IMR-90 (cell line): ENCODE data around the gene FUS. TPM values are rescaled to one million over a fixed set of nuclear protein-coding genes. Genes with fewer than 3 reads are reported as not detected.

Source experiments
- ATAC-seq: fragments of 200-7000 bp; cut with Tn5 transposase; 2 replicates; pipeline ENCODE4 v1.9.1; 2020; ENCODE audit warnings: low read depth, mild to moderate bottlenecking, moderate library complexity
- BruUV-seq: library from RNA; stranded (reverse); fragments of 400-500 nt; replicated peaks from 2 replicates; lab custom pipeline; 2021; lab: Mats Ljungman, UMichigan
- CTCF ChIA-PET: fragments of 300-600 bp; formaldehyde crosslinking; extraction: SDS; loops from one replicate; lab custom pipeline; 2021; ENCODE audit warnings: antibody characterized with exemption; lab: Yijun Ruan, JAX
- POLR2A ChIA-PET: fragments of 300-600 bp; sonication (Branson Sonifier 250); formaldehyde crosslinking; loops from one replicate; lab custom pipeline; 2022; ENCODE audit warnings: antibody characterized with exemption; ENCODE audit not compliant: unreplicated experiment; lab: Charles Lee
- DNase-seq: peaks from one replicate; pipeline ENCODE4 v3.0.0; 2013
- H2AFZ ChIP-seq: replicated peaks from 2 replicates; pipeline ENCODE3; 2013; ENCODE audit warnings: low read length, mild to moderate bottlenecking; ENCODE audit not compliant: poor library complexity
- H2AK5ac ChIP-seq: 2 replicates; pipeline ENCODE4 v1.6.1; 2013; ENCODE audit warnings: low read depth, low read length, inconsistent platforms
- H2AK9ac ChIP-seq: replicated peaks from 2 replicates; pipeline ENCODE3; 2013; ENCODE audit warnings: mild to moderate bottlenecking, low read depth, low read length, moderate library complexity; ENCODE audit not compliant: poor library complexity
- H2BK120ac ChIP-seq: 2 replicates; pipeline ENCODE4 v1.6.1; 2013; ENCODE audit warnings: low read depth, low read length, inconsistent platforms
- H2BK15ac ChIP-seq: 3 replicates; pipeline ENCODE4 v1.6.1; 2013; ENCODE audit warnings: low read depth, low read length, inconsistent platforms
- H2BK20ac ChIP-seq: 2 replicates; pipeline ENCODE4 v1.6.1; 2013; ENCODE audit warnings: low read depth, mild to moderate bottlenecking, inconsistent platforms, low read length, moderate library complexity
- H2BK5ac ChIP-seq: 2 replicates; pipeline ENCODE4 v1.6.1; 2013; ENCODE audit warnings: mild to moderate bottlenecking, low read depth, low read length, inconsistent platforms; ENCODE audit not compliant: poor library complexity, severe bottlenecking
- H3K14ac ChIP-seq: replicated peaks from 2 replicates; pipeline ENCODE4 v1.6.1; 2013; ENCODE audit warnings: low read depth, low read length, inconsistent platforms
- H3K18ac ChIP-seq: 2 replicates; pipeline ENCODE4 v1.6.1; 2013; ENCODE audit warnings: low read depth, low read length, control low read depth
- H3K23ac ChIP-seq: 2 replicates; pipeline ENCODE4 v1.6.1; 2013; ENCODE audit warnings: low read depth, low read length, inconsistent platforms
- H3K27ac ChIP-seq: 2 replicates; pipeline ENCODE4 v1.5.1; 2013; ENCODE audit warnings: mild to moderate bottlenecking, control low read depth, low read length; ENCODE audit not compliant: insufficient read depth
- H3K27me3 ChIP-seq: 2 replicates; pipeline ENCODE4 v1.6.1; 2013; ENCODE audit warnings: low read length; ENCODE audit not compliant: control insufficient read depth, insufficient read depth
- H3K36me3 ChIP-seq: 2 replicates; pipeline ENCODE4 v1.6.1; 2013; ENCODE audit warnings: low read length, mixed read lengths; ENCODE audit not compliant: control insufficient read depth, insufficient read depth
- H3K4ac ChIP-seq: 2 replicates; pipeline ENCODE4 v1.6.1; 2013; ENCODE audit warnings: low read depth, low read length, inconsistent platforms
- H3K4me1 ChIP-seq: 2 replicates; pipeline ENCODE4 v1.6.1; 2013; ENCODE audit warnings: low read length, mixed read lengths; ENCODE audit not compliant: control insufficient read depth, insufficient read depth
- H3K4me2 ChIP-seq: 2 replicates; pipeline ENCODE4 v1.6.1; 2013; ENCODE audit warnings: low read depth, mild to moderate bottlenecking, control low read depth, low read length, moderate library complexity
- H3K4me3 ChIP-seq: 2 replicates; pipeline ENCODE4 v1.5.1; 2013; ENCODE audit warnings: low read depth, mild to moderate bottlenecking, control low read depth, low read length, moderate library complexity; ENCODE audit not compliant: insufficient read depth
- H3K56ac ChIP-seq: 2 replicates; pipeline ENCODE4 v1.6.1; 2013; ENCODE audit warnings: low read length, inconsistent platforms; ENCODE audit not compliant: insufficient read depth; ENCODE audit errors: extremely low read depth
- H3K79me1 ChIP-seq, 2 experiments: 2 replicates each; pipeline ENCODE4 v1.6.1; 2013; ENCODE audit warnings: low read length in 2 of 2, inconsistent platforms in 1 of 2, low read depth in 1 of 2
- H3K9ac ChIP-seq: 2 replicates; pipeline ENCODE4 v1.6.1; 2013; ENCODE audit warnings: low read depth, low read length, control low read depth
- H3K9me1 ChIP-seq: 2 replicates; pipeline ENCODE4 v1.6.1; 2013; ENCODE audit warnings: low read length, inconsistent platforms; ENCODE audit not compliant: insufficient read depth
- H3K9me3 ChIP-seq: 2 replicates; pipeline ENCODE4 v1.6.1; 2013; ENCODE audit warnings: low read length; ENCODE audit not compliant: control insufficient read depth, insufficient read depth
- H4K20me1 ChIP-seq: 2 replicates; pipeline ENCODE4 v1.6.1; 2013; ENCODE audit warnings: low read length, inconsistent platforms; ENCODE audit not compliant: insufficient read depth
- H4K5ac ChIP-seq: 2 replicates; pipeline ENCODE4 v1.6.1; 2013; ENCODE audit warnings: mild to moderate bottlenecking, low read depth, low read length, control low read depth
- H4K8ac ChIP-seq, 2 experiments: 2 replicates each; pipeline ENCODE4 v1.6.1; 2013; ENCODE audit warnings: low read depth in 2 of 2, low read length in 2 of 2, control low read depth in 1 of 2, inconsistent platforms in 1 of 2
- H4K91ac ChIP-seq: 2 replicates; pipeline ENCODE4 v1.6.1; 2013; ENCODE audit warnings: low read depth, low read length, inconsistent platforms; ENCODE audit not compliant: insufficient read depth
- ELK1 ChIP-seq: fragments of 150-350 bp; IDR thresholded peaks from 2 replicates; pipeline ENCODE4 v1.6.1; 2016; ENCODE audit warnings: low read depth, mild to moderate bottlenecking, low read length, moderate library complexity, borderline replicate concordance
- MAFK ChIP-seq: IDR thresholded peaks from 2 replicates; pipeline ENCODE4 v1.6.1; 2012; ENCODE audit warnings: low read depth, low read length, improper control_type of control experiment
- NFE2L2 ChIP-seq: fragments of 150-350 bp; IDR thresholded peaks from 2 replicates; pipeline ENCODE4 v1.6.1; 2016; ENCODE audit warnings: low read depth, mild to moderate bottlenecking, low read length
- RAD21 ChIP-seq: IDR thresholded peaks from 2 replicates; pipeline ENCODE4 v1.6.1; 2012; ENCODE audit warnings: low read length, improper control_type of control experiment
- RCOR1 ChIP-seq: IDR thresholded peaks from 2 replicates; pipeline ENCODE4 v1.6.1; 2012; ENCODE audit warnings: mild to moderate bottlenecking, low read length, improper control_type of control experiment; ENCODE audit not compliant: insufficient replicate concordance
- SMC3 ChIP-seq: fragments of 150-350 bp; IDR thresholded peaks from 2 replicates; pipeline ENCODE4 v1.6.1; 2016; ENCODE audit warnings: low read depth, mild to moderate bottlenecking, antibody characterized with exemption, low read length, moderate library complexity
- USF2 ChIP-seq: fragments of 150-350 bp; IDR thresholded peaks from 2 replicates; pipeline ENCODE4 v1.6.1; 2017; ENCODE audit warnings: mild to moderate bottlenecking, antibody characterized with exemption, low read length, low read depth
- WGBS, 2 experiments: methylation state at CpG; one replicate each; pipeline versions ENCODE4 v1.1.5 to v1.1.7; 2013; ENCODE audit warnings: missing lambda C conversion rate in 2 of 2; ENCODE audit not compliant: insufficient read length in 1 of 2; ENCODE audit errors: extremely low coverage in 2 of 2; 5-methylcytosine and 5-hydroxymethylcytosine counted together
- dilution Hi-C: fragments of 300-500 bp; cut with HindIII; formaldehyde crosslinking; loops from one replicate; pipeline ENCODE4 v1.14.3; 2018; ENCODE audit warnings: low sequenced_read_pairs; ENCODE audit not compliant: unreplicated experiment
- in situ Hi-C: fragments of 300-500 bp; cut with MboI; formaldehyde crosslinking; loops from 3 replicates; pipeline ENCODE4 v1.14.3; 2019; ENCODE audit warnings: low sequenced_read_pairs, inconsistent platforms, mixed read lengths
- intact Hi-C: fragments of 100-400 bp; cut with micrococcal nuclease; formaldehyde crosslinking; loops from 2 replicates; pipeline ENCODE4 v1.10.0; 2022
- polyA plus RNA-seq, 3 experiments: library from polyadenylated mRNA; depleted of rRNA; stranded (reverse); fragments of >200 nt; gene quantifications; 2 replicates each; pipeline ENCODE4 v1.2.3, GENCODE V29; 2012; ENCODE audit warnings: low replicate concordance in 1 of 3
- total RNA-seq: library from RNA; depleted of rRNA; stranded (reverse); fragments of >200 nt; gene quantifications from 2 replicates; pipeline ENCODE4 v1.2.3, GENCODE V29; 2012
- TF ChIP-seq, protein P1 (sequence below): conservative IDR thresholded peaks from 2 replicates; pipeline ENCODE4 v1.5.1; 2012; ENCODE audit warnings: mild to moderate bottlenecking, low read depth, low read length, improper control_type of control experiment

Gene FUS
- total and polyA plus RNA-seq, 2 of the 4 experiments (the other 2 are of a cell fraction) = 42.8 to 340 TPM

DNA sequence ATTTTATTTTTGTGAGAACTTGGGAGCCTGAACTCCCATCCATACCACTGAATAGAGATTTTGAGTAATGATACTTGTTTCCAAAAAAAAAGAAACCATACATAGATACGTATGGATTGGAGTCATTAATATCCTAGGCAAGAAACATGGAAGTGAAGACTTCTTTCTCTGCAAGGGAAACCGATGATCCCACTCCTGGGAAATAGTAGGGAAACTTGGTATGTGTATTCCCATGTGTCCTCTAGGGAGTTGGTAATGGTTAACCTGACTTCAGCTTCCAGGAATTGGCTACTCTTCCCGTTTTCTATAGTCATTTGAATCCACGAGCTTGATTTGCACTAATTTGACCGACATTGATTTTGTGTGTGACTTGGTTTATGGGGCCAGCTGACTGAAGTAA lies 5.4 kb downstream of the FUS start:
- H3K79me1 ChIP-seq = peaks cover 40 to 75% of the 10 kb centered on the region in 2 experiments
- H3K56ac ChIP-seq = no peak overlapping the region
- H2AFZ ChIP-seq = no peak overlapping the region
- no peak overlapping the region for H3K18ac ChIP-seq
- no peak overlapping the region for H2BK20ac ChIP-seq
- peaks cover 5% of the 10 kb centered on the region; the same call in 1 of the 2 replicates for H3K4me1 ChIP-seq
- in situ Hi-C loops = no loop called here
- H4K20me1 ChIP-seq = peaks cover 97% of the 10 kb centered on the region
- H3K36me3 ChIP-seq = peaks cover 77% of the 10 kb centered on the region
- H3K9me1 ChIP-seq = peaks cover 6% of the 10 kb centered on the region; the same call in 1 of the 2 replicates
- H3K27me3 ChIP-seq = no peaks in the 10 kb centered on the region
- H3K23ac ChIP-seq = no peak overlapping the region
- intact Hi-C loops = loop anchor here (10.0 kb wide), 1 partner anchor 689 kb away; the partner anchor contains the start of gene ZNF267
- no peak overlapping the region for H3K27ac ChIP-seq
- H2AK5ac ChIP-seq = no peak overlapping the region
- no peak overlapping the region for H3K4me2 ChIP-seq
- BruUV-seq = no TSS peak
- dilution Hi-C loops = no loop called here
- no peak overlapping the region for H4K5ac ChIP-seq
- no peaks in the 10 kb centered on the region for H3K9me3 ChIP-seq
- DNase-seq (no peak), ATAC-seq (no peak)
- ChIA-PET CTCF (no interaction called here), POLR2A (no interaction called here)
- no peak overlapping the region for H3K4me3 ChIP-seq
- H2BK5ac ChIP-seq = no peak overlapping the region
- no peak overlapping the region for H4K8ac ChIP-seq
- WGBS, 2 experiments = 75% methylated on average over 2 of the region's 5 CpGs; no CpG with 5 or more reads in 1 of the 2 experiments
- TF ChIP-seq NFE2L2 (no peak), SMC3 (no peak), ELK1 (no peak), RAD21 (no peak), MAFK (no peak), RCOR1 (no peak), USF2 (no peak)
- TF ChIP-seq, protein P1, sequence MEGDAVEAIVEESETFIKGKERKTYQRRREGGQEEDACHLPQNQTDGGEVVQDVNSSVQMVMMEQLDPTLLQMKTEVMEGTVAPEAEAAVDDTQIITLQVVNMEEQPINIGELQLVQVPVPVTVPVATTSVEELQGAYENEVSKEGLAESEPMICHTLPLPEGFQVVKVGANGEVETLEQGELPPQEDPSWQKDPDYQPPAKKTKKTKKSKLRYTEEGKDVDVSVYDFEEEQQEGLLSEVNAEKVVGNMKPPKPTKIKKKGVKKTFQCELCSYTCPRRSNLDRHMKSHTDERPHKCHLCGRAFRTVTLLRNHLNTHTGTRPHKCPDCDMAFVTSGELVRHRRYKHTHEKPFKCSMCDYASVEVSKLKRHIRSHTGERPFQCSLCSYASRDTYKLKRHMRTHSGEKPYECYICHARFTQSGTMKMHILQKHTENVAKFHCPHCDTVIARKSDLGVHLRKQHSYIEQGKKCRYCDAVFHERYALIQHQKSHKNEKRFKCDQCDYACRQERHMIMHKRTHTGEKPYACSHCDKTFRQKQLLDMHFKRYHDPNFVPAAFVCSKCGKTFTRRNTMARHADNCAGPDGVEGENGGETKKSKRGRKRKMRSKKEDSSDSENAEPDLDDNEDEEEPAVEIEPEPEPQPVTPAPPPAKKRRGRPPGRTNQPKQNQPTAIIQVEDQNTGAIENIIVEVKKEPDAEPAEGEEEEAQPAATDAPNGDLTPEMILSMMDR = no peak
- H3K9ac ChIP-seq = no peak overlapping the region
- H2BK120ac ChIP-seq = no peak overlapping the region
- no peak overlapping the region for H3K4ac ChIP-seq
- no peak overlapping the region for H4K91ac ChIP-seq
- H2AK9ac ChIP-seq = no peak overlapping the region
- H2BK15ac ChIP-seq = no peak overlapping the region
- H3K14ac ChIP-seq = no peak overlapping the region
